Stomach (tissue), 4 donors: ENCODE measurements around the gene SPTBN5.

Source experiments
- EP300 ChIP-seq: sonication (generic); formaldehyde crosslinking; IDR thresholded peaks from one replicate; pipeline ENCODE4 v1.6.1; 2017; ENCODE audit warnings: antibody characterized with exemption
- POLR2A ChIP-seq, 4 donors: fragments of 450-650 bp; IDR thresholded peaks; one replicate each; pipeline ENCODE4 v1.6.1; 2016; ENCODE audit warnings: antibody characterized with exemption in 4 of 4, control low read depth in 2 of 4, mild to moderate bottlenecking in 1 of 4, moderate library complexity in 1 of 4
- TF ChIP-seq, protein P1 (sequence below), 7 experiments: fragments of 450-650 bp in 4 of 7; fragments of 200-600 bp in 3 of 7; sonication (generic) in 3 of 7; IDR thresholded peaks; one replicate each; pipeline ENCODE4 v1.5.1; 2016 to 2019; ENCODE audit warnings: antibody characterized with exemption in 7 of 7, control low read depth in 2 of 7, mild to moderate bottlenecking in 1 of 7

DNA sequence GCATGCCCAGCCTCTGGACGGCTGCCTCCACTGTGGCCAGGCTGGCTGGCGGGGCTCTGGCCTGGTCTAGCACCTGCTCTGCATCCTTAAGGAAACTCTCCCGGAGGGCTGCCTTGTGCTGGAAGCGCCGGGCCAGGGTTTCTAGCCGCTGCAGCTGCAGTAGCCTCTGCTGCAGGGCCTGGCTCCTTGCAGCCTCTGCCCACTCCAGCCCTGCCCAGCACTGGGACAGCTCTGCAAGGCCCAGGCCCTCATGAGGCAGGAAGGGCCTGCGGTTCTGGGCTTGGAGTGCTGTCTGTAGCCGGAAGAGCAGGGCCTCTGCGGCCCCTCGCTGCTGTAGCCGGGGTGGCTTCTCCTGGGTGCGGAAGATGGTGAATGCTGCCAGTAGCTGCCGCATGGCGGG lies 8.0 kb downstream of the SPTBN5 start:
- TF ChIP-seq, protein P1, sequence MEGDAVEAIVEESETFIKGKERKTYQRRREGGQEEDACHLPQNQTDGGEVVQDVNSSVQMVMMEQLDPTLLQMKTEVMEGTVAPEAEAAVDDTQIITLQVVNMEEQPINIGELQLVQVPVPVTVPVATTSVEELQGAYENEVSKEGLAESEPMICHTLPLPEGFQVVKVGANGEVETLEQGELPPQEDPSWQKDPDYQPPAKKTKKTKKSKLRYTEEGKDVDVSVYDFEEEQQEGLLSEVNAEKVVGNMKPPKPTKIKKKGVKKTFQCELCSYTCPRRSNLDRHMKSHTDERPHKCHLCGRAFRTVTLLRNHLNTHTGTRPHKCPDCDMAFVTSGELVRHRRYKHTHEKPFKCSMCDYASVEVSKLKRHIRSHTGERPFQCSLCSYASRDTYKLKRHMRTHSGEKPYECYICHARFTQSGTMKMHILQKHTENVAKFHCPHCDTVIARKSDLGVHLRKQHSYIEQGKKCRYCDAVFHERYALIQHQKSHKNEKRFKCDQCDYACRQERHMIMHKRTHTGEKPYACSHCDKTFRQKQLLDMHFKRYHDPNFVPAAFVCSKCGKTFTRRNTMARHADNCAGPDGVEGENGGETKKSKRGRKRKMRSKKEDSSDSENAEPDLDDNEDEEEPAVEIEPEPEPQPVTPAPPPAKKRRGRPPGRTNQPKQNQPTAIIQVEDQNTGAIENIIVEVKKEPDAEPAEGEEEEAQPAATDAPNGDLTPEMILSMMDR (IDR thresholded peaks at IDR 0.05), result no peak
- TF ChIP-seq EP300 (no peak), POLR2A (IDR thresholded peaks at IDR 0.05) (no peak)
